Large intestine (tissue), 3 donors: ENCODE data around the gene PRSS35. TPM values are rescaled to one million over a fixed set of nuclear protein-coding genes. Genes with fewer than 3 reads are reported as not detected.
"Not testable (repeated sequence)": the region's sequence is repeated elsewhere in the genome, so short reads cannot be mapped to it uniquely, and the experiment has no call there.

Source experiments
- DNase-seq, 2 donors: peaks; one replicate each; pipeline versions ENCODE4 v3.0.0 to v3.0.0-alpha.2; 2013
- H3K27ac ChIP-seq: one replicate; pipeline ENCODE4 v1.5.1; 2013; ENCODE audit warnings: low read length
- H3K27me3 ChIP-seq: 2 replicates; pipeline ENCODE4 v1.6.1; 2013; ENCODE audit warnings: low read length; ENCODE audit not compliant: control insufficient read depth, insufficient read depth
- H3K36me3 ChIP-seq: 2 replicates; pipeline ENCODE4 v1.6.1; 2013; ENCODE audit warnings: low read length; ENCODE audit not compliant: control insufficient read depth, insufficient read depth
- H3K4me1 ChIP-seq: one replicate; pipeline ENCODE4 v1.6.1; 2013; ENCODE audit warnings: low read length; ENCODE audit not compliant: control insufficient read depth, insufficient read depth
- H3K4me3 ChIP-seq: one replicate; pipeline ENCODE4 v1.5.1; 2013; ENCODE audit warnings: low read length
- H3K9me3 ChIP-seq: one replicate; pipeline ENCODE4 v1.6.1; 2013; ENCODE audit warnings: mild to moderate bottlenecking, low read depth, low read length, moderate library complexity; ENCODE audit not compliant: control insufficient read depth
- WGBS: methylation state at CpG from one replicate; pipeline ENCODE4 v1.1.5; 2013; ENCODE audit warnings: low lambda C conversion rate; ENCODE audit not compliant: insufficient coverage; 5-methylcytosine and 5-hydroxymethylcytosine counted together
- polyA plus RNA-seq: library from polyadenylated mRNA; unstranded; fragments of 120-200 nt; gene quantifications from one replicate; pipeline ENCODE4 v1.2.1, GENCODE V29; 2013

Gene PRSS35
- polyA plus RNA-seq, 1 donor: 9.0 TPM

DNA sequence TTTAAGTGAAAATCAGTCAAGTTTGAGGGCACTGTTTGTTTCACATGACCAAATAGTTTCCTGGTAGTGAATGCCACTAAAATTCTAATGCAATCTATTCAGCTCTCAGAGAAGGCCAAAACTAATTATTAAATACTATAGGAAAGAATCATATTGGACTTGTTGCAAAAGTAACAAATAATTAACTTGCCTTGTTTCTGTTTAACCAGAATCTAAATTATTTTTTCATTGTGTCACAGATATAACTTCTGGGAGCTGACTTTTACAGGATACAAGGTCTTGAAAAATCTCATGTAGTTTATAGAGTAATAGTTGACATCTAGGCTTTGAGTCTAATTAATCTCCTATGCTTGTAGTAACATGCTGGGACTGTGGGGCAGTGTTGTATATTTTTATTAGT lies 44.5 kb downstream of the PRSS35 start:
- no peaks in the 10 kb centered on the region for H3K4me1 ChIP-seq
- H3K4me3 ChIP-seq: no peak overlapping the region
- H3K9me3 ChIP-seq: no peaks in the 10 kb centered on the region
- no peak overlapping the region for H3K27ac ChIP-seq
- H3K27me3 ChIP-seq: no peaks in the 10 kb centered on the region
- no peak for DNase-seq
- H3K36me3 ChIP-seq: no peaks in the 10 kb centered on the region

DNA sequence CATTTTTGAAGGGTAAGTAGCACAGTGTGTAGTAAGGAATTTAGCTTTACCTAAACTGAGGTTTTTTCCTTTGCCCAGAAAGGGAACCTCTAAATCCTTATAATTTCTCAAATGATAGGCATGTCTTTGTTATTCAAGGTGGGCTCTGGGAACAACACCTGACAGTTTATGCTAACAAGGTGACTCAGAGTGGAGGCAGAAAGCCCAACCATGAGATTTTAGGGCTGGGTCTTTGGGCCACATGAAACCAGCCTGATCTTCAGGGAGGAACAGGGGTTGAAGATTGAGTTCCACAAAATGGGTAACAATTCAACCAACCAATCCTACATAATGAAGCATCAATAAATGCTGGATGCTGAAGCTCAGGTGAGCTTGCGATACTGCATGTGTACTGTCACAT lies 46.6 kb downstream of the PRSS35 start:
- no peaks in the 10 kb centered on the region for H3K36me3 ChIP-seq
- H3K4me1 ChIP-seq: no peaks in the 10 kb centered on the region
- 100% methylated on average over 1 of the region's 1 CpG for WGBS
- no peaks in the 10 kb centered on the region for H3K27me3 ChIP-seq
- no peaks in the 10 kb centered on the region for H3K9me3 ChIP-seq
- DNase-seq: no peak
- H3K27ac ChIP-seq: no peak overlapping the region
- H3K4me3 ChIP-seq: no peak overlapping the region

DNA sequence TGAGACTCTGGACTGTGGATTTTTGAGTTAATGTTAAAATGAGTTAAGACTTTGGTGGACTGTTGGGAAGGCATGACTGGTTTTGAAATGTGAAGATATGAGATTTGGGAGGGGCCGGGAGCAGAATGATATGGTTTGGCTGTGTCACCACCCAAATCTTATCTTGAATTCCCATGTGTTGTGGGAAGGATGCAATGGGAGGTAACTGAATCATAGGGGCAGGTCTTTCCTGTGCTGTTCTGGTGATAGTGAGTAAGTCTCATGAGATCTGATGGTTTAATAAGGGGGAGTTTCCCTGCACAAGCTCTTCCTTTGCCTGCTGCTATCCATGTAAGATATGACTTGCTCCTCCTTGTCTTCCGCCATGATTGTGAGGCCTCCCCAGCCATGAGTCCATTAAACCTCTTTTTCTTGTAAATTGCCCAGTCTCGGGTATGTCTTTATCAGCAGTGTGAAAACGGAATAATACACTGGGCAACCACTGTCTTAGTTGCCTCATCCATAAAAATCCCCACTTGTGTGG lies 59.4 kb downstream of the PRSS35 start:
- not testable (repeated sequence) for H3K4me1 ChIP-seq, H3K27me3 ChIP-seq, H3K9me3 ChIP-seq, DNase-seq, H3K4me3 ChIP-seq, H3K36me3 ChIP-seq, H3K27ac ChIP-seq
- no CpG with 5 or more reads among the region's 4 CpGs for WGBS

DNA sequence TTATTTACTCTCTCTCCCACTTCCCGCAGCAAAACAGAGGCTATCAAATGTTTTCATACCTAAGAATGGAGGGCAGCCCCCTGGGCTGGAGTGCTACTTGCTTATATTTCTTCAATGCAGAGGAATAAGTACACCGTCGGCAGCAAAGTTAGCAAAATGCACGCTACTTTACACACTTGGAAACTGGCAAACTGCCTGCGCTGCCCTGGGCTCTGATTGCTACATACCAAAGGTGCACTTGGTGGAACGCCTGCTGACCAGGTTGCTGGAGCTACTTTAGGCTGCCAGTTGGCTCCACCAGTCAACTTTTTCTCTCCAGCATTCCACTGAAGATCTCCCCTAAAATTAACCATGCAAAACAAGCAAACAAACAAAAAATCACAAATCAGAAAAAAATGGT lies 62.4 kb downstream of the PRSS35 start:
- WGBS: 100% methylated on average over 1 of the region's 6 CpGs
- Histone ChIP-seq H3K27ac (no peak overlapping the region), H3K4me1 (no peaks in the 10 kb centered on the region), H3K36me3 (no peaks in the 10 kb centered on the region), H3K27me3 (no peaks in the 10 kb centered on the region), H3K9me3 (no peaks in the 10 kb centered on the region), H3K4me3 (no peak overlapping the region)
- no peak for DNase-seq

Other genes with a start within 250 kb of the PRSS35 start
- 11.9 TPM for gene ME1, start 81.5 kb upstream of the PRSS35 start, polyA plus RNA-seq
- 4.9 TPM for gene SNAP91, start 196.6 kb downstream of the PRSS35 start, polyA plus RNA-seq